Tibial nerve (tissue), 4 donors: ENCODE results near the gene MYH3. TPM values are rescaled to one million over a fixed set of nuclear protein-coding genes. Genes with fewer than 3 reads are reported as not detected.

ENCODE experiments used
- DNase-seq, 2 donors: peaks; one replicate each; pipeline ENCODE4 v3.0.0-alpha.2; 2019; ENCODE audit warnings: low spot score in 2 of 2
- H3K27ac ChIP-seq, 4 donors: fragments of 200-600 bp; sonication (generic) in 3 of 4; one replicate each; pipeline ENCODE4 v1.5.1; 2017 to 2019; ENCODE audit warnings: mild to moderate bottlenecking in 1 of 4
- H3K27me3 ChIP-seq, 2 donors: fragments of 200-600 bp; sonication (generic) in 1 of 2; one replicate each; pipeline versions ENCODE4 v1.5.1 to v1.6.0; 2017 to 2019
- H3K36me3 ChIP-seq, 3 donors: fragments of 200-600 bp; sonication (generic); one replicate each; pipeline ENCODE4 v1.5.1; 2018 to 2019
- H3K4me1 ChIP-seq, 4 donors: fragments of 200-600 bp; sonication (generic) in 3 of 4; one replicate each; pipeline ENCODE4 v1.5.1; 2017 to 2019
- H3K4me3 ChIP-seq, 4 donors: fragments of 200-600 bp; sonication (generic) in 3 of 4; one replicate each; pipeline ENCODE4 v1.5.1; 2017 to 2019; ENCODE audit warnings: mild to moderate bottlenecking in 1 of 4, moderate library complexity in 1 of 4
- H3K9me3 ChIP-seq, 4 donors: fragments of 200-600 bp; sonication (generic) in 3 of 4; one replicate each; pipeline ENCODE4 v1.5.1; 2017 to 2019
- EP300 ChIP-seq, 2 donors: sonication (generic); formaldehyde crosslinking; IDR thresholded peaks; one replicate each; pipeline ENCODE4 v1.6.1; 2017; ENCODE audit warnings: antibody characterized with exemption in 2 of 2, mild to moderate bottlenecking in 1 of 2
- POLR2A ChIP-seq, 2 donors: fragments of 450-650 bp; IDR thresholded peaks; one replicate each; pipeline ENCODE4 v1.6.1; 2017; ENCODE audit warnings: antibody characterized with exemption in 2 of 2, mild to moderate bottlenecking in 2 of 2, moderate library complexity in 2 of 2
- WGBS, 2 donors: methylation state at CpG; one replicate each; pipeline ENCODE4 v1.1.5; 2018; 5-methylcytosine and 5-hydroxymethylcytosine counted together
- total RNA-seq, 4 donors: library from RNA; depleted of rRNA; stranded (reverse); fragments of >200 nt; gene quantifications; one replicate each; pipeline ENCODE4 v1.1.0, GENCODE V29; 2016
- TF ChIP-seq, protein P1 (sequence below), 5 experiments: fragments of 200-600 bp in 3 of 5; fragments of 450-650 bp in 2 of 5; sonication (generic) in 3 of 5; IDR thresholded peaks; one replicate each; pipeline ENCODE4 v1.5.1; 2016 to 2019; ENCODE audit warnings: antibody characterized with exemption in 5 of 5, mild to moderate bottlenecking in 3 of 5, moderate library complexity in 2 of 5

MYH3 gene
- total RNA-seq, 4 donors from 2014 or later = 0.59 to 8.1 (median 3.8) TPM

DNA sequence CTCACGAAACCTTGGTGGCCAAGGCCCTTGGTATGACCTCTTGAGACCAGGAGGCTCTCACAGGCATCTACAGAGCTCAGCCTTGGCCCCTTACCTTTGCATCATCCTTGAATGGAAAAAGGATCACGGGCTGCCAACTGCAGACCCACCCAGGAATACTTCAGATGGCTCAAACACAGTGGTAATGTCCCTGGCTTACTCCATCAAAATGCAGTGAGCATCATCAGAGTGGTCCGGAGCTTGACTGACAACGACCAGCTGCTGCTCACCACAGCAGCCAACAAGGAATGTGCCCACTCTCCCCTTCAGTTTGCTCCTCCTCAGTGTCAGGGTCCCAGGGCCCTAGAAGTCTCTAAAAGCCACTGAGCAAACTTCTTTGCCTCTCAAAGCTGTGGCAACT lies 17.6 kb upstream of the MYH3 start:
- 95 to 96% methylated on average over 4 of the region's 4 CpGs for WGBS, 2 donors
- no peak overlapping the region for H3K4me3 ChIP-seq
- TF ChIP-seq POLR2A (IDR thresholded peaks at IDR 0.05) (no peak), EP300 (IDR thresholded peaks at IDR 0.05) (no peak)
- TF ChIP-seq, protein P1, sequence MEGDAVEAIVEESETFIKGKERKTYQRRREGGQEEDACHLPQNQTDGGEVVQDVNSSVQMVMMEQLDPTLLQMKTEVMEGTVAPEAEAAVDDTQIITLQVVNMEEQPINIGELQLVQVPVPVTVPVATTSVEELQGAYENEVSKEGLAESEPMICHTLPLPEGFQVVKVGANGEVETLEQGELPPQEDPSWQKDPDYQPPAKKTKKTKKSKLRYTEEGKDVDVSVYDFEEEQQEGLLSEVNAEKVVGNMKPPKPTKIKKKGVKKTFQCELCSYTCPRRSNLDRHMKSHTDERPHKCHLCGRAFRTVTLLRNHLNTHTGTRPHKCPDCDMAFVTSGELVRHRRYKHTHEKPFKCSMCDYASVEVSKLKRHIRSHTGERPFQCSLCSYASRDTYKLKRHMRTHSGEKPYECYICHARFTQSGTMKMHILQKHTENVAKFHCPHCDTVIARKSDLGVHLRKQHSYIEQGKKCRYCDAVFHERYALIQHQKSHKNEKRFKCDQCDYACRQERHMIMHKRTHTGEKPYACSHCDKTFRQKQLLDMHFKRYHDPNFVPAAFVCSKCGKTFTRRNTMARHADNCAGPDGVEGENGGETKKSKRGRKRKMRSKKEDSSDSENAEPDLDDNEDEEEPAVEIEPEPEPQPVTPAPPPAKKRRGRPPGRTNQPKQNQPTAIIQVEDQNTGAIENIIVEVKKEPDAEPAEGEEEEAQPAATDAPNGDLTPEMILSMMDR (IDR thresholded peaks at IDR 0.05) = no peak
- DNase-seq = no peak
- no peaks in the 10 kb centered on the region for H3K4me1 ChIP-seq
- peaks cover 0 to 60% (median 0%) of the 10 kb centered on the region in 3 donors for H3K36me3 ChIP-seq
- H3K27ac ChIP-seq = no peak overlapping the region
- no peaks in the 10 kb centered on the region for H3K9me3 ChIP-seq
- no peaks in the 10 kb centered on the region for H3K27me3 ChIP-seq

GRCh38 chr17:10673312-10673711 lies 16.2 kb upstream of the MYH3 start:
- Histone ChIP-seq H3K9me3 (no peaks in the 10 kb centered on the region), H3K4me1 (no peaks in the 10 kb centered on the region), H3K36me3 (peaks cover 0 to 46% (median 0%) of the 10 kb centered on the region in 3 donors), H3K27ac (no peak overlapping the region), H3K27me3 (no peaks in the 10 kb centered on the region), H3K4me3 (no peak overlapping the region)
- TF ChIP-seq POLR2A (IDR thresholded peaks at IDR 0.05) (no peak), EP300 (IDR thresholded peaks at IDR 0.05) (no peak)
- TF ChIP-seq, protein P1 (IDR thresholded peaks at IDR 0.05) = no peak
- 87 to 88% methylated on average over 11 to 12 of the region's 12 CpGs for WGBS, 2 donors
- DNase-seq = no peak

GRCh38 chr17:10668775-10669174 lies 11.7 kb upstream of the MYH3 start:
- H3K36me3 ChIP-seq = peaks cover 0 to 15% (median 0%) of the 10 kb centered on the region in 3 donors
- H3K4me3 ChIP-seq = no peak overlapping the region
- TF ChIP-seq POLR2A (IDR thresholded peaks at IDR 0.05) (no peak), EP300 (IDR thresholded peaks at IDR 0.05) (no peak)
- TF ChIP-seq, protein P1 (IDR thresholded peaks at IDR 0.05) = no peak
- 74 to 100% methylated on average over 1 of the region's 1 CpG for WGBS, 2 donors
- H3K9me3 ChIP-seq = no peaks in the 10 kb centered on the region
- no peaks in the 10 kb centered on the region for H3K4me1 ChIP-seq
- no peak overlapping the region for H3K27ac ChIP-seq
- no peaks in the 10 kb centered on the region for H3K27me3 ChIP-seq
- no peak for DNase-seq

- WGBS, 2 donors = 73 to 75% methylated on average over 5 of the region's 5 CpGs
- no peak overlapping the region for H3K4me3 ChIP-seq
- H3K36me3 ChIP-seq = peaks cover 0 to 8% (median 0%) of the 10 kb centered on the region in 3 donors
- no peak for DNase-seq
- H3K27ac ChIP-seq = no peak overlapping the region
- no peaks in the 10 kb centered on the region for H3K4me1 ChIP-seq
- H3K9me3 ChIP-seq = no peaks in the 10 kb centered on the region
- no peaks in the 10 kb centered on the region for H3K27me3 ChIP-seq
- TF ChIP-seq EP300 (IDR thresholded peaks at IDR 0.05) (no peak), POLR2A (IDR thresholded peaks at IDR 0.05) (no peak)
- TF ChIP-seq, protein P1 (IDR thresholded peaks at IDR 0.05) = no peak
Measured at GRCh38 chr17:10666906-10667305, 9.8 kb upstream of the MYH3 start.

DNA sequence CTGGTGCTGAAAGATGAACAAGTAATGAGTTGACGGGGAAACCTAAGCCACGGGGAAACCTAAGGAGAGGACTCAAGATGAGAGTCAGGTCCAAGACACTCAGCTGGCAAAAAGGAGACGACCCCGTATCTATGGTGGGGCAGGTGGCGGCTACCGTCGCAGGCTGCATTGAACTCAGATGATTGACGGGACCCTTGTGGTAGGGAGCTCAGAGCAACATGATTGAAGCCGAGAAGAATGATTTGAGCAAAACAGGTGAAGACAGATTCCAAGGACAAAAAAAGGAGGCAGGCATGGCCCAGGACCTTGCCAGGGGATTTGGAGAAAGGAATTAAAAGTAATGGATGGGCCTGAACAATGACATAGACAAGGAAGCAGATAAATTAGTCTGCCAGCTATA lies 7.5 kb upstream of the MYH3 start:
- no peak for DNase-seq
- Histone ChIP-seq H3K4me3 (no peak overlapping the region), H3K36me3 (peaks cover 0 to 23% (median 0%) of the 10 kb centered on the region in 3 donors), H3K27ac (no peak overlapping the region), H3K4me1 (no peaks in the 10 kb centered on the region), H3K27me3 (no peaks in the 10 kb centered on the region), H3K9me3 (no peaks in the 10 kb centered on the region)
- no peak for TF ChIP-seq EP300 (IDR thresholded peaks at IDR 0.05)
- TF ChIP-seq, protein P1 (IDR thresholded peaks at IDR 0.05) = no peak
- no peak for TF ChIP-seq POLR2A (IDR thresholded peaks at IDR 0.05)
- 90 to 91% methylated on average over 9 of the region's 9 CpGs for WGBS, 2 donors
